Tibial nerve (tissue), 3 donors: ENCODE results near the gene PDE1A.

Source experiments
- POLR2A ChIP-seq, 2 donors: fragments of 450-650 bp; IDR thresholded peaks; one replicate each; pipeline ENCODE4 v1.6.1; 2017; ENCODE audit warnings: antibody characterized with exemption in 2 of 2, mild to moderate bottlenecking in 2 of 2, moderate library complexity in 2 of 2
- TF ChIP-seq, protein P1 (sequence below), 5 experiments: fragments of 200-600 bp in 3 of 5; fragments of 450-650 bp in 2 of 5; sonication (generic) in 3 of 5; IDR thresholded peaks; one replicate each; pipeline ENCODE4 v1.5.1; 2016 to 2019; ENCODE audit warnings: antibody characterized with exemption in 5 of 5, mild to moderate bottlenecking in 3 of 5, moderate library complexity in 2 of 5

GRCh38 chr2:182103526-182103925 is 323.3 kb downstream of the PDE1A start:
- TF ChIP-seq, protein P1, sequence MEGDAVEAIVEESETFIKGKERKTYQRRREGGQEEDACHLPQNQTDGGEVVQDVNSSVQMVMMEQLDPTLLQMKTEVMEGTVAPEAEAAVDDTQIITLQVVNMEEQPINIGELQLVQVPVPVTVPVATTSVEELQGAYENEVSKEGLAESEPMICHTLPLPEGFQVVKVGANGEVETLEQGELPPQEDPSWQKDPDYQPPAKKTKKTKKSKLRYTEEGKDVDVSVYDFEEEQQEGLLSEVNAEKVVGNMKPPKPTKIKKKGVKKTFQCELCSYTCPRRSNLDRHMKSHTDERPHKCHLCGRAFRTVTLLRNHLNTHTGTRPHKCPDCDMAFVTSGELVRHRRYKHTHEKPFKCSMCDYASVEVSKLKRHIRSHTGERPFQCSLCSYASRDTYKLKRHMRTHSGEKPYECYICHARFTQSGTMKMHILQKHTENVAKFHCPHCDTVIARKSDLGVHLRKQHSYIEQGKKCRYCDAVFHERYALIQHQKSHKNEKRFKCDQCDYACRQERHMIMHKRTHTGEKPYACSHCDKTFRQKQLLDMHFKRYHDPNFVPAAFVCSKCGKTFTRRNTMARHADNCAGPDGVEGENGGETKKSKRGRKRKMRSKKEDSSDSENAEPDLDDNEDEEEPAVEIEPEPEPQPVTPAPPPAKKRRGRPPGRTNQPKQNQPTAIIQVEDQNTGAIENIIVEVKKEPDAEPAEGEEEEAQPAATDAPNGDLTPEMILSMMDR (IDR thresholded peaks at IDR 0.05) = no peak
- TF ChIP-seq POLR2A (IDR thresholded peaks at IDR 0.05) = no peak
